Measurements from ENCODE around the gene ERO1A.

Gene ERO1A

DNA sequence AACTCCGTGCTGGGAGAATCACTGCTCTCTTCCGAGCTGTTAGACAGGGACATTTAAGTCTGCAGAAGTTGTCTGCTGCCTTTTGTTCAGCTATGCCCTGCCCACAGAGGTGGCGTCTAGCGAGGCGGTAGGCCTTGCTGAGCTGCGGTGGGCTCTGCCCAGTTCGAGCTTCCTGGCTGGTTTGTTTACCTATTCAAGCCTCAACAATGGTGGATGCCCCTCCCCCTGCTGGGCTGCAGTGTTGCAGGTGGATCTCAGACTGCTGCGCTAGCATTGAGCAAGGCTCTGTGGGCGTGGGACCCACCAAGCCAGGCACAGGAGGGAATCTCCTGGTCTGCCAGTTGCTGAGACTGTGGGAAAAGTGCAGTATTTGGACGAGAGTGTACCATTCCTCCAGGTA is 99.0 kb downstream of the ERO1A start:
- TF ChIP-seq, protein P1, sequence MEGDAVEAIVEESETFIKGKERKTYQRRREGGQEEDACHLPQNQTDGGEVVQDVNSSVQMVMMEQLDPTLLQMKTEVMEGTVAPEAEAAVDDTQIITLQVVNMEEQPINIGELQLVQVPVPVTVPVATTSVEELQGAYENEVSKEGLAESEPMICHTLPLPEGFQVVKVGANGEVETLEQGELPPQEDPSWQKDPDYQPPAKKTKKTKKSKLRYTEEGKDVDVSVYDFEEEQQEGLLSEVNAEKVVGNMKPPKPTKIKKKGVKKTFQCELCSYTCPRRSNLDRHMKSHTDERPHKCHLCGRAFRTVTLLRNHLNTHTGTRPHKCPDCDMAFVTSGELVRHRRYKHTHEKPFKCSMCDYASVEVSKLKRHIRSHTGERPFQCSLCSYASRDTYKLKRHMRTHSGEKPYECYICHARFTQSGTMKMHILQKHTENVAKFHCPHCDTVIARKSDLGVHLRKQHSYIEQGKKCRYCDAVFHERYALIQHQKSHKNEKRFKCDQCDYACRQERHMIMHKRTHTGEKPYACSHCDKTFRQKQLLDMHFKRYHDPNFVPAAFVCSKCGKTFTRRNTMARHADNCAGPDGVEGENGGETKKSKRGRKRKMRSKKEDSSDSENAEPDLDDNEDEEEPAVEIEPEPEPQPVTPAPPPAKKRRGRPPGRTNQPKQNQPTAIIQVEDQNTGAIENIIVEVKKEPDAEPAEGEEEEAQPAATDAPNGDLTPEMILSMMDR (IDR thresholded peaks at IDR 0.05): no peak

DNA sequence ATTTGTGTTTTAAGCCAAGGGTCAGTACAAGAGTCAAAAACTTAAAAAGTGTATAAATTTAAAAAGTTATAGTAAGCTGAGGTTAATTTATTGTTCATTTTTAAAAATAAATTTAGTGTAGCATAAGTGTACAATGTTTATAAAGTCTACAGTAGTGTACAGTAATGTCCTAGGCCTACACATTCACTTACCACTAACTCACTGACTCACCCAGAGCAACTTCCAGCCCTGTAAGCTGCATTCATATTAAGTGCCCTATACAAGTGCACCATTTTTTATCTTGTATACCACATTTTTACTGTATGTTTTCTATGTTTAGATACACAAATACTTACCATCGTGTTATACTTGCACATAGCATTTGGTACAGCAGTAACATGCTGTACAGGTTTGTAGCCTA is 105.0 kb downstream of the ERO1A start:
- TF ChIP-seq, protein P1 (IDR thresholded peaks at IDR 0.05): no peak

All from LNCAP (cell line).